ENCODE results near the gene ECD. TPM values are rescaled to one million over a fixed set of nuclear protein-coding genes. Genes with fewer than 3 reads are reported as not detected.

ECD gene
- total RNA-seq, 3 donors from 2014 or later = 20.5 to 23.6 (median 20.8) TPM

GRCh38 chr10:73183667-73184281, 16.0 kb upstream of the ECD start:
- Histone ChIP-seq H3K4me1 (ENCODE audit: low read depth) (no peaks in the 10 kb centered on the region), H3K36me3 (ENCODE audit: low read depth) (no peaks in the 10 kb centered on the region), H3K4me3 (no peak overlapping the region), H3K9me3 (no peaks in the 10 kb centered on the region)
- intact Hi-C loops (cut with DNase I, micrococcal nuclease) = no loop called here
- ATAC-seq = no peak
- no peak for DNase-seq
- TF ChIP-seq CTCF (IDR thresholded peaks at IDR 0.05) = no peak

- Histone ChIP-seq H3K9me3 (no peaks in the 10 kb centered on the region), H3K36me3 (ENCODE audit: low read depth) (no peaks in the 10 kb centered on the region), H3K4me1 (ENCODE audit: low read depth) (no peaks in the 10 kb centered on the region), H3K4me3 (no peak overlapping the region)
- intact Hi-C loops (cut with DNase I, micrococcal nuclease) = no loop called here
- no peak for TF ChIP-seq CTCF (IDR thresholded peaks at IDR 0.05)
- ATAC-seq (no peak), DNase-seq (no peak)
These were observed 14.8 kb upstream of the ECD start for GRCh38 chr10:73182568-73182967.

DNA sequence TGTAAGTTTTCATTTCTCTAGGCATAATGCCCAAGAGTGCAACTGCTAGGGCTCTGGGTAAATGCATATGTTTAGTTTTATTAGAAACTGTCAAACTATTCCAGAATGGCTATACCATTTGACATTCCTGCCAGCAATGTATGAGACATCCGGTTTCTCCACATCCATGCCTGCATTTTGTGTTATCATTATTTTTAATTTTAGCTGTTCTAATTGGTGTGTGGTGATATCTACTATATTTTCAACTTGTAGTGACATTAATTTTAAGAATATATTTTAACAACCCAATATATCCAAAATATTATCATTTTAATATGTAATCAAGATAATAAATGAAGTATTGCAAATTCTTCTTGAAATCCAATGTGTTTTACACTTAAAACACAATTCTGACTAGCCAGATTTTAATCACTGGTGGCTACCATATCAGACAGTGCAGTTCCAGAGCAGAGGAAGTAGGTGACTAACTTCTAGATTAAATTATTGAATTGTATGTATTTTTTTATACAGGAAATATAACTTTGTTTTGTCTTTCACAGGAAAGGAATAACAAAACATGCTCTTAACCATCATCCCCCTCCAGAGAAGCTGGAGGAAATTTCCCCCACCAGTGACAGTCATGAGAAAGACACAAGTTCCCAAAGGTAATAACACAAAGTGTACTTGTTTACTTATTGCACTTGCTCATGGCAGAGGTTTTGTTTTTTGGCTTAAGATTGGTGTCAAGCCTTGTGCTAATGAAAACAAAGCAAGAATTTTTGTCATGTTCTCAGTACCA, 6.5 kb upstream of the ECD start:
- H3K4me1 ChIP-seq (ENCODE audit: low read depth) = no peaks in the 10 kb centered on the region
- no peak overlapping the region for H3K4me3 ChIP-seq
- no peak for TF ChIP-seq CTCF (IDR thresholded peaks at IDR 0.05)
- no peaks in the 10 kb centered on the region for H3K36me3 ChIP-seq (ENCODE audit: low read depth)
- no peak for ATAC-seq
- intact Hi-C loops (cut with DNase I, micrococcal nuclease) = no loop called here
- H3K9me3 ChIP-seq = no peaks in the 10 kb centered on the region
- DNase-seq = no peak

DNA sequence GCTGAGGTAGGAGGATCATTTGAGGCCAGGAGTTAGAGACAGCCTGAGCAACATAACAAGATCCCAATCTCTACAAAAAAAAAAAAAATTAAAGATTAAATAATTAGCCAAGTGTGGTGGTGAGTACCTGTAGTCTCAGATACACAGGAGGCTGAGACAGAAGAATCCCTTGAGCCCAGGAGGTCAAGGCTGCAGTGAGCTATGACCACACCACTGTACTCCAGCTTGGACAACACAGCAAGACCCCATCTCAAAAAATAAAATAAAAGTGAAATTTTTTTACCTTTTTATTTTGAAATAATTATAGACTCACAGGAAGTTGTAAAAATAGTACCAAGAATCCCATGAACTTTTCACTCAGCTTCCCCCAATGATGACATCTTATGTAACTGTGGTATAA, 5.1 kb upstream of the ECD start:
- Histone ChIP-seq H3K4me1 (ENCODE audit: low read depth) (no peaks in the 10 kb centered on the region), H3K36me3 (ENCODE audit: low read depth) (no peaks in the 10 kb centered on the region), H3K4me3 (no peak overlapping the region), H3K9me3 (no peaks in the 10 kb centered on the region)
- intact Hi-C loops (cut with DNase I, micrococcal nuclease) = no loop called here
- TF ChIP-seq CTCF (IDR thresholded peaks at IDR 0.05) = no peak
- DNase-seq (no peak), ATAC-seq (no peak)

- ATAC-seq (no peak), DNase-seq (no peak)
- TF ChIP-seq CTCF (IDR thresholded peaks at IDR 0.05) = no peak
- intact Hi-C loops (cut with DNase I, micrococcal nuclease) = no loop called here
- Histone ChIP-seq H3K4me1 (ENCODE audit: low read depth) (peaks cover 9% of the 10 kb centered on the region), H3K36me3 (ENCODE audit: low read depth) (no peaks in the 10 kb centered on the region), H3K9me3 (no peaks in the 10 kb centered on the region), H3K4me3 (no peak overlapping the region)
These were observed 1.5 kb upstream of the ECD start for GRCh38 chr10:73169320-73169719.

Measured in mucosa of descending colon (tissue), 3 donors.